Stimulated activated naive CD8-positive, alpha-beta T cell treated with anti-CD3 and anti-CD28 coated beads, Interleukin-15, amount 100 ng/mL, for 72 hours (primary cell): Measurements from ENCODE around the gene VWA7.
"Not testable (repeated sequence)": the region's sequence is repeated elsewhere in the genome, so short reads cannot be mapped to it uniquely, and the experiment has no call there.

Source experiments
- ATAC-seq: fragments of 150-1000 bp; cut with Tn5 transposase; 2 replicates; pipeline ENCODE4 v1.10.0; 2021; ENCODE audit warnings: mild to moderate bottlenecking, moderate library complexity
- DNase-seq, 2 donors: peaks; one replicate each; pipeline ENCODE4 v3.0.0; 2021 to 2022
- H3K27ac Mint-ChIP-seq, 2 donors: one replicate each; pipeline ENCODE4 v1.8.0; 2022; ENCODE audit warnings: mild to moderate bottlenecking in 2 of 2, mixed read lengths in 2 of 2, moderate library complexity in 2 of 2
- H3K27me3 Mint-ChIP-seq: one replicate; pipeline ENCODE4 v1.8.0; 2022; ENCODE audit warnings: mixed read lengths
- H3K4me1 Mint-ChIP-seq: one replicate; pipeline ENCODE4 v1.8.0; 2022; ENCODE audit warnings: mild to moderate bottlenecking, mixed read lengths
- H3K4me3 Mint-ChIP-seq, 2 donors: one replicate each; pipeline ENCODE4 v1.8.0; 2022; ENCODE audit warnings: mild to moderate bottlenecking in 2 of 2, mixed read lengths in 2 of 2, moderate library complexity in 1 of 2
- H3K9me3 Mint-ChIP-seq, 2 donors: one replicate each; pipeline ENCODE4 v1.8.0; 2022; ENCODE audit warnings: mixed read lengths in 2 of 2

Gene VWA7

DNA sequence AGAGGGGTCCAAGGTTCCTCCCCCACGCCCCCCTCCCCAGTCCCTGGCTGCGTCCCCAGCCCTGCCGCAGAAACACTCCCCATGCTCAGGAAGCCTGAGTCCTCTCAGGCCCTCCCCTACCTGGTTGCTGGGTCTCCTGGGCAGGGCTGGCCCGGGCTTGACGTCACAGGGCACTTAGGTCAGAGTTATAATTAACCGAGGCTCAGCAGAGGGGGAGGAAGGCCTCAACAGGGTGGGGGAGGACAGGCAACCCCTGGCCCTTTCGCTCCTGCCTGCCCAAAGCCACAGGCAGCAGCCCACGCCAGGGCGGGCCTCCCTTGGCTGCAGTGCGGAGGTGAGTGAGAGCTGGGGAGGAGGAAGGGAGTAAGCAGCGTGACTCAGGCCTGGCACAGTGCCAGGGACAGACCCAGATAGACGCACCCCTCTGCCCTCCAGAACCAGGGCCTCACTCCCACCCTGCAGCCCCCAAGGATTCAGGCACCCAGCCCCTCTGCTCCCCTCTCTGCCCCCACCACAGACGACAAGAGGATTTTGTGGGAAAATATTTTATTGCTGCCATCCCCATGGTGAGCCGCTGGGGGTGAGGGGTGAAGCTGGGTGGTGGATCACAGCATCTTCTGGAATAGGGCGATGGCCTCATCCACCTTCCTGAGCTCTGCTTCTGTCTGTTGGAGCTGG, at the start of gene VWA7:
TSS of gene VWA7 (minus strand) at position 340 of the 678 bp plus-strand sequence. CDS start 549 bp downstream, outside the sequence.
- Mint-ChIP-seq H3K4me1 (peaks cover 54% of the 10 kb centered on the region), H3K27me3 (peaks cover 8% of the 10 kb centered on the region), H3K4me3 (peak within 1 kb of the TSS; percentile 71 to 84), H3K9me3 (no peaks in the 10 kb centered on the region), H3K27ac (peak within 1 kb of the TSS; percentile 49 to 95)
- DNase-seq, result peak; percentile 78 to 91
- peak; percentile 96 for ATAC-seq

- peak overlapping the region; percentile 89 to 90 for H3K4me3 Mint-ChIP-seq
- no peaks in the 10 kb centered on the region for H3K27me3 Mint-ChIP-seq
- peak overlapping the region; percentile 97 for H3K27ac Mint-ChIP-seq
- ATAC-seq, result peak; percentile 21
- H3K9me3 Mint-ChIP-seq, result no peaks in the 10 kb centered on the region
- DNase-seq, result no peak
- peaks cover 55% of the 10 kb centered on the region for H3K4me1 Mint-ChIP-seq
Observed at GRCh38 chr6:31826793-31827285, 49.7 kb upstream of the VWA7 start.

GRCh38 chr6:31825553-31825952, 48.4 kb upstream of the VWA7 start:
- ATAC-seq (no peak), DNase-seq (no peak)
- no peaks in the 10 kb centered on the region for H3K27me3 Mint-ChIP-seq
- H3K4me3 Mint-ChIP-seq, result peak overlapping the region in 1 of 2 donors; percentile 89
- peak overlapping the region in 1 of 2 donors; percentile 86 for H3K27ac Mint-ChIP-seq
- peaks cover 59% of the 10 kb centered on the region for H3K4me1 Mint-ChIP-seq
- no peaks in the 10 kb centered on the region for H3K9me3 Mint-ChIP-seq

GRCh38 chr6:31823592-31824196, 46.6 kb upstream of the VWA7 start:
- H3K27ac Mint-ChIP-seq, H3K27me3 Mint-ChIP-seq, DNase-seq, H3K4me3 Mint-ChIP-seq, H3K9me3 Mint-ChIP-seq, ATAC-seq: not testable (repeated sequence)
- H3K4me1 Mint-ChIP-seq, result peaks cover 66% of the 10 kb centered on the region

DNA sequence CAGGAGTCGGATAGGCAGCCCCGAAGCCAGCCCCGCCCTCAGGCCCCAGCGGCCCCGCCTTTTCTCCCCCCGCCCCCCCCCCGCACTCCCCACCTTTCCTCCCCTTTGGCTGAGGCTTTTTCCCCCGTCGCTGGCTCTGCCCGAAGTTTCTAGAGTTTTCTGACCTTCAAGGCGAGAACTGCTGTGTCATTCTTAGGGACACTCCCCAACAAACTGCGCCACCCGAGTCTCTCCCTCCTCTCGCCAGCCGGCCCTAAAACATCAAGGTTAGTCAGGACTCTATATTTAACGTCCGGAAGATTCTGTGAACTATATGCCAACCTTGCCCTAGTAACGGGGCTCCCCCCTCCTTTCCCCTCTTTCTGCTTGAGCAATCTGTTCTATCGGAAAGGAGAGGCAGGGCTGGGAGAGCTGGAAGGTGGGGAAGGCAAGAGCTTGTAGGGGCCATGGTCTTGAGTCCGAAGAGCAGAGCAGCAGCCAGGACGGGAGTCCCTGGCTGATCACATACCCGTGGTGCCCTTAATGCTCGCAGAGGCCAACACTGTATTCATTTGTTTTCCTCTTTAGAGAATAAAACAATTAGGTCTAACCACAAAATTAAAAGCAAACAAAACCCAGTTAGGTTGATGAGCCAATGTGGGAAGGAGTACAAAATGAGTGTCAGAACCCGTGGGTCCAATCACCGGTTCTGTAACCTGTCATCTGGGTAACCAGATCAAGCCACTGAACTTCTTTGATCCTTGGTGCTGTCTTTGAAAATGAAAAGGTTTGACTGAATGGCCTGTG, 45.1 kb upstream of the VWA7 start:
- no peaks in the 10 kb centered on the region for H3K27me3 Mint-ChIP-seq
- H3K4me3 Mint-ChIP-seq, result peak overlapping the region; percentile 93 to 96
- H3K4me1 Mint-ChIP-seq, result peaks cover 78% of the 10 kb centered on the region
- ATAC-seq (peak; percentile 51), DNase-seq (peak; percentile 50 to 69)
- H3K27ac Mint-ChIP-seq, result peak overlapping the region; percentile 98 to 99
- H3K9me3 Mint-ChIP-seq, result no peaks in the 10 kb centered on the region

DNA sequence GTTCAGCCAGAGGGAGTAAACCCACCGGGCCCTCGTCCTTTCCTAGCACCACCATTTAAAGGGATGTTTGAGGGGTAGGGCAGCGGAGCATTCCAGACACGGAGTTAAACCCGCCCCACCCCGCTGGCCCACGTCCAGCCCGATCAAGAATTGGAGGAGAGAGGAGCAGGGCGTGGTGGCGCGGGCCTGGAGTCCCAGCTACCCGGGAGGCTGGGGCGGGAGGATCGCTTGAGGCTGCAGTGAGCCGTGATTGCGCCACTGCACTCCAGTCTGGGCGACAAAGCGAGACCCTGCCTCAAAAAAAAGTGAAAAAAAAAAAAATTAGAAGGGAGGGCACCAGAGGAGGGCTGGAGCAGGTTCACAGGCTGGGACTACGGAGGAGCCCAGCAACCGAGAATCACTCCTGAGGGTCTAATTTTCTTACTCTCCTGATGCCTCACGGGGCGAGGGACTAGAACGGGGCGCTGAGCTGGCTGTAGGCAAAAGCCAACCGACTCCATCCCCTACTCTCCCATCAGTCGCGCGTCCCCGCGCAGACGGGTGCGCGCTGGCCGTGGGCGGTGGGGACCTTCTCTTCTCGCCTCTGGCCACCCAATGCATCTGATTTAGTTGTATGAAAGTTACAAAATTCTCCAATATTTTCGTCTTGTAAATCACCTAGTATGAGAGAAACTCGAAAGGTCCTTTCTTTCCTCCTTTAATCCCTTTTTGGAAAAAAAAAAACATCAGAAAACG, 44.3 kb upstream of the VWA7 start:
- Mint-ChIP-seq H3K27ac (peak overlapping the region; percentile 98 to 99), H3K4me3 (peak overlapping the region; percentile 93 to 96), H3K9me3 (no peaks in the 10 kb centered on the region), H3K4me1 (peaks cover 71% of the 10 kb centered on the region), H3K27me3 (no peaks in the 10 kb centered on the region)
- DNase-seq (peak; percentile 65 to 73), ATAC-seq (peak; percentile 65)

- H3K27me3 Mint-ChIP-seq, H3K27ac Mint-ChIP-seq, H3K9me3 Mint-ChIP-seq, ATAC-seq, DNase-seq: not testable (repeated sequence)
- H3K4me3 Mint-ChIP-seq, result peak overlapping the region; percentile 93 to 96
- peaks cover 60% of the 10 kb centered on the region for H3K4me1 Mint-ChIP-seq
Observed at GRCh38 chr6:31820399-31820798, 43.3 kb upstream of the VWA7 start.

- Mint-ChIP-seq H3K4me3 (peak overlapping the region in 1 of 2 donors; percentile 9), H3K4me1 (peaks cover 57% of the 10 kb centered on the region), H3K9me3 (no peaks in the 10 kb centered on the region), H3K27ac (no peak overlapping the region), H3K27me3 (no peaks in the 10 kb centered on the region)
- DNase-seq, result no peak
- ATAC-seq, result no peak
Observed at GRCh38 chr6:31819871-31820299, 42.8 kb upstream of the VWA7 start.

DNA sequence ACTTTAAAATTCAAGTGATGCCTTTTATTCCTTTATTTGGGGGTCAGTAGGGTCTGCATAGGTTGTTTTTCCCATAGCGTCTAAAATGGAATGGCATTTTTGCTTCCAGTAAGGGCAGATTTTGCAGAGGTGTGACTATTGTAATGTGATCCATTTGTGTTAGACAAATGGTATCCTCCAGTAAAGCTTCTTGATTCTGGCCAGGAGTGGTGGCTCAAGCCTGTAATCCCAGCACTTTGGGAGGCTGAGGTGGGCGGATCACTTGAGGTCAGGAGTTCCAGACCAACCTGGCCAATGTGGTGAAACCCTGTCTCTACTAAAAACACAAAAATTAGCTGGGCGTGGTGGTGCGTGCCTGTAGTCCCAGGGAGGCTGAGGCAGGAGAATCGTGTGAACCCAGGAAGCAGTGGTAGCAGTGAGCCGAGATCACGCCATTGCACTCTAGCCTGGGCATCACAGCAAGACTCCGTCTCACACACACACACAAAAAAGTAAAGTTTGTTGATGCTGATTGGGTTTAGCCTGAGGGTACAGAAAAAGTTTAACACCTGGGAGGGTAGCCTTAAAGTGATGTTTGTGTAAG, 40.9 kb upstream of the VWA7 start:
- not testable (repeated sequence) for DNase-seq, ATAC-seq, H3K9me3 Mint-ChIP-seq, H3K27me3 Mint-ChIP-seq
- Mint-ChIP-seq H3K4me1 (peaks cover 59% of the 10 kb centered on the region), H3K27ac (peak overlapping the region; percentile 89 to 91), H3K4me3 (peak overlapping the region; percentile 85 to 91)

GRCh38 chr6:31817133-31817928, 40.2 kb upstream of the VWA7 start:
- not testable (repeated sequence) for H3K9me3 Mint-ChIP-seq, H3K27me3 Mint-ChIP-seq
- H3K4me3 Mint-ChIP-seq, result peak overlapping the region; percentile 85 to 91
- peaks cover 59% of the 10 kb centered on the region for H3K4me1 Mint-ChIP-seq
- ATAC-seq (peak; percentile 54), DNase-seq (peak in 1 of 2 donors; percentile 34)
- H3K27ac Mint-ChIP-seq, result peak overlapping the region; percentile 89 to 91

DNA sequence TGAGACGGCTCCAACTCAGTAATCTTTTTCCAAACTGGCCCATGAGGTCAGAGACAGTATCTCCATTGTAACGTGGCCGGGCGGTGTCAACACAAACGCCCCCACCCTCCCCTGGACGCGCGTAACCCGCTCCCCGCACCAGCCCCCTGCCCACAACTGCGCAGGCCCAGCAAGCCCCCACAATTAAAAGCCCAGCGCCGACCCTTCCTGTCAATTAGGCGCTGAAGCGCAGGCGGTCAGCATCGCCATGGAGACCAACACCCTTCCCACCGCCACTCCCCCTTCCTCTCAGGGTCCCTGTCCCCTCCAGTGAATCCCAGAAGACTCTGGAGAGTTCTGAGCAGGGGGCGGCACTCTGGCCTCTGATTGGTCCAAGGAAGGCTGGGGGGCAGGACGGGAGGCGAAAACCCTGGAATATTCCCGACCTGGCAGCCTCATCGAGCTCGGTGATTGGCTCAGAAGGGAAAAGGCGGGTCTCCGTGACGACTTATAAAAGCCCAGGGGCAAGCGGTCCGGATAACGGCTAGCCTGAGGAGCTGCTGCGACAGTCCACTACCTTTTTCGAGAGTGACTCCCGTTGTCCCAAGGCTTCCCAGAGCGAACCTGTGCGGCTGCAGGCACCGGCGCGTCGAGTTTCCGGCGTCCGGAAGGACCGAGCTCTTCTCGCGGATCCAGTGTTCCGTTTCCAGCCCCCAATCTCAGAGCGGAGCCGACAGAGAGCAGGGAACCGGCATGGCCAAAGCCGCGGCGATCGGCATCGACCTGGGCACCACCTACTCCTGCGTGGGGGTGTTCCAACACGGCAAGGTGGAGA, 38.1 kb upstream of the VWA7 start, which contains the start of the genes HSPA1A and HSPA1L:
TSS of gene HSPA1A (plus strand) at position 519 of the 814 bp plus-strand sequence. CDS start at position 733, 214 bp downstream.
TSS of gene HSPA1L (minus strand) at position 259 of the 814 bp plus-strand sequence. CDS start 3,311 bp downstream, outside the sequence.
- H3K4me3 Mint-ChIP-seq, result peak within 1 kb of the TSS; percentile 96 to 98
- no peaks in the 10 kb centered on the region for H3K27me3 Mint-ChIP-seq
- peaks cover 48% of the 10 kb centered on the region for H3K4me1 Mint-ChIP-seq
- peak; percentile 39 for ATAC-seq
- H3K9me3 Mint-ChIP-seq, result no peaks in the 10 kb centered on the region
- DNase-seq, result peak; percentile 57 to 65
- peak within 1 kb of the TSS; percentile 82 to 95 for H3K27ac Mint-ChIP-seq

- H3K9me3 Mint-ChIP-seq, result no peaks in the 10 kb centered on the region
- peak; percentile 46 for ATAC-seq
- H3K27me3 Mint-ChIP-seq, result no peaks in the 10 kb centered on the region
- DNase-seq, result peak in 1 of 2 donors; percentile 62
- H3K4me1 Mint-ChIP-seq, result peaks cover 43% of the 10 kb centered on the region
- H3K4me3 Mint-ChIP-seq, result peak overlapping the region; percentile 96 to 98
- H3K27ac Mint-ChIP-seq, result peak overlapping the region; percentile 71 to 95
Observed at GRCh38 chr6:31814677-31815024, 37.5 kb upstream of the VWA7 start.

DNA sequence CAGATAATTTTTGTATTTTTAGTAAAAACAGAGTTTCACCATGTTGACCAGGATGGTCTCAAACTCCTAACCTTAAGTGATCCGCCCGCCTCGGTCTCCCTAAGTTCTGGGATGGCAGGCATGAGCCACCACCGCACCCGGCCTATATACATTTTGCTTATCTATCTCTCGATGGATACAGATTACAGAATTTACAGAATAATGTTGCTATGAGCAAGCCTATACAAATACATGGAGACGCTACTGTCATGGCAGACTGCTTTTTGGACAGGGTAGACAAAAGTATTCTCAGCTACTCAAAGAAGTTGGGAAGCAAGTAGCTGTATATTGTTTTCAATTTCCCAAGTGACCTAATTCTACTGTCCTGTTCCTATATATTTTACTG, 36.3 kb upstream of the VWA7 start:
- no peak for ATAC-seq
- H3K27ac Mint-ChIP-seq, result peak overlapping the region in 1 of 2 donors; percentile 93
- H3K27me3 Mint-ChIP-seq, result no peaks in the 10 kb centered on the region
- DNase-seq, result no peak
- H3K9me3 Mint-ChIP-seq, result no peaks in the 10 kb centered on the region
- peak overlapping the region in 1 of 2 donors; percentile 96 for H3K4me3 Mint-ChIP-seq
- peaks cover 37% of the 10 kb centered on the region for H3K4me1 Mint-ChIP-seq
